ENCODE results near the gene MYO7A. TPM values are rescaled to one million over a fixed set of nuclear protein-coding genes. Genes with fewer than 3 reads are reported as not detected.

The MYO7A gene
- total RNA-seq, 3 donors from 2014 or later = 4.3 to 23.5 (median 4.5) TPM

- Histone ChIP-seq H3K4me1 (no peaks in the 10 kb centered on the region), H3K27ac (no peak overlapping the region), H3K9me3 (no peaks in the 10 kb centered on the region), H3K27me3 (no peaks in the 10 kb centered on the region), H3K4me3 (no peak overlapping the region), H3K36me3 (no peaks in the 10 kb centered on the region)
- TF ChIP-seq POLR2A (IDR thresholded peaks at IDR 0.05) = no peak
- no peak for TF ChIP-seq POLR2AphosphoS5 (IDR thresholded peaks at IDR 0.05)
- no peak for TF ChIP-seq CTCF (IDR thresholded peaks at IDR 0.05)
- intact Hi-C loops (cut with DNase I; ENCODE audit: low total_unique reads) = no loop called here
- no peak for DNase-seq (ENCODE audit: low spot score in 2 of 2)
These were observed 10.0 kb upstream of the MYO7A start for GRCh38 chr11:77118086-77118485.

GRCh38 chr11:77118971-77119370 is 9.1 kb upstream of the MYO7A start:
- Histone ChIP-seq H3K4me1 (no peaks in the 10 kb centered on the region), H3K27me3 (no peaks in the 10 kb centered on the region), H3K9me3 (no peaks in the 10 kb centered on the region), H3K36me3 (no peaks in the 10 kb centered on the region), H3K4me3 (no peak overlapping the region), H3K27ac (no peak overlapping the region)
- TF ChIP-seq CTCF (IDR thresholded peaks at IDR 0.05) (no peak), POLR2A (IDR thresholded peaks at IDR 0.05) (no peak), POLR2AphosphoS5 (IDR thresholded peaks at IDR 0.05) (no peak)
- intact Hi-C loops (cut with DNase I; ENCODE audit: low total_unique reads) = no loop called here
- no peak for DNase-seq (ENCODE audit: low spot score in 2 of 2)

GRCh38 chr11:77119531-77119936 is 8.5 kb upstream of the MYO7A start:
- Histone ChIP-seq H3K27me3 (no peaks in the 10 kb centered on the region), H3K4me3 (no peak overlapping the region), H3K9me3 (no peaks in the 10 kb centered on the region), H3K4me1 (no peaks in the 10 kb centered on the region), H3K27ac (no peak overlapping the region), H3K36me3 (no peaks in the 10 kb centered on the region)
- intact Hi-C loops (cut with DNase I; ENCODE audit: low total_unique reads) = no loop called here
- no peak for DNase-seq (ENCODE audit: low spot score in 2 of 2)
- TF ChIP-seq POLR2AphosphoS5 (IDR thresholded peaks at IDR 0.05) = no peak

- no peaks in the 10 kb centered on the region for H3K36me3 ChIP-seq
- H3K27ac ChIP-seq = no peak overlapping the region
- no peaks in the 10 kb centered on the region for H3K27me3 ChIP-seq
- H3K4me1 ChIP-seq = no peaks in the 10 kb centered on the region
- H3K4me3 ChIP-seq = no peak overlapping the region
- TF ChIP-seq POLR2A (IDR thresholded peaks at IDR 0.05) (no peak), POLR2AphosphoS5 (IDR thresholded peaks at IDR 0.05) (no peak), CTCF (IDR thresholded peaks at IDR 0.05) (no peak)
- DNase-seq (ENCODE audit: low spot score in 2 of 2) = no peak
- no peaks in the 10 kb centered on the region for H3K9me3 ChIP-seq
- intact Hi-C loops (cut with DNase I; ENCODE audit: low total_unique reads) = no loop called here
These were observed 7.5 kb upstream of the MYO7A start for GRCh38 chr11:77120571-77120970.

- H3K9me3 ChIP-seq = no peaks in the 10 kb centered on the region
- H3K4me1 ChIP-seq = no peaks in the 10 kb centered on the region
- no peaks in the 10 kb centered on the region for H3K36me3 ChIP-seq
- no peaks in the 10 kb centered on the region for H3K27me3 ChIP-seq
- no peak for DNase-seq (ENCODE audit: low spot score in 2 of 2)
- TF ChIP-seq POLR2A (IDR thresholded peaks at IDR 0.05) (no peak), POLR2AphosphoS5 (IDR thresholded peaks at IDR 0.05) (no peak), CTCF (IDR thresholded peaks at IDR 0.05) (no peak)
- H3K27ac ChIP-seq = no peak overlapping the region
- H3K4me3 ChIP-seq = no peak overlapping the region
- intact Hi-C loops (cut with DNase I; ENCODE audit: low total_unique reads) = no loop called here
These were observed 6.9 kb upstream of the MYO7A start for GRCh38 chr11:77121096-77121640.
